GM20000 (cell line): ENCODE measurements around the gene PCNX4.

Source experiments
- DNase-seq: peaks from one replicate; pipeline ENCODE4 v3.0.0; 2012; ENCODE audit warnings: low spot score
- TF ChIP-seq, protein P1 (sequence below): IDR thresholded peaks from 2 replicates; pipeline ENCODE4 v1.5.1; 2012; ENCODE audit warnings: mild to moderate bottlenecking, control low read depth; ENCODE audit errors: extremely low read depth, missing control alignments

The PCNX4 gene

GRCh38 chr14:60215127-60215444, 123.4 kb downstream of the PCNX4 start:
- DNase-seq = no peak
- TF ChIP-seq, protein P1, sequence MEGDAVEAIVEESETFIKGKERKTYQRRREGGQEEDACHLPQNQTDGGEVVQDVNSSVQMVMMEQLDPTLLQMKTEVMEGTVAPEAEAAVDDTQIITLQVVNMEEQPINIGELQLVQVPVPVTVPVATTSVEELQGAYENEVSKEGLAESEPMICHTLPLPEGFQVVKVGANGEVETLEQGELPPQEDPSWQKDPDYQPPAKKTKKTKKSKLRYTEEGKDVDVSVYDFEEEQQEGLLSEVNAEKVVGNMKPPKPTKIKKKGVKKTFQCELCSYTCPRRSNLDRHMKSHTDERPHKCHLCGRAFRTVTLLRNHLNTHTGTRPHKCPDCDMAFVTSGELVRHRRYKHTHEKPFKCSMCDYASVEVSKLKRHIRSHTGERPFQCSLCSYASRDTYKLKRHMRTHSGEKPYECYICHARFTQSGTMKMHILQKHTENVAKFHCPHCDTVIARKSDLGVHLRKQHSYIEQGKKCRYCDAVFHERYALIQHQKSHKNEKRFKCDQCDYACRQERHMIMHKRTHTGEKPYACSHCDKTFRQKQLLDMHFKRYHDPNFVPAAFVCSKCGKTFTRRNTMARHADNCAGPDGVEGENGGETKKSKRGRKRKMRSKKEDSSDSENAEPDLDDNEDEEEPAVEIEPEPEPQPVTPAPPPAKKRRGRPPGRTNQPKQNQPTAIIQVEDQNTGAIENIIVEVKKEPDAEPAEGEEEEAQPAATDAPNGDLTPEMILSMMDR = no peak

DNA sequence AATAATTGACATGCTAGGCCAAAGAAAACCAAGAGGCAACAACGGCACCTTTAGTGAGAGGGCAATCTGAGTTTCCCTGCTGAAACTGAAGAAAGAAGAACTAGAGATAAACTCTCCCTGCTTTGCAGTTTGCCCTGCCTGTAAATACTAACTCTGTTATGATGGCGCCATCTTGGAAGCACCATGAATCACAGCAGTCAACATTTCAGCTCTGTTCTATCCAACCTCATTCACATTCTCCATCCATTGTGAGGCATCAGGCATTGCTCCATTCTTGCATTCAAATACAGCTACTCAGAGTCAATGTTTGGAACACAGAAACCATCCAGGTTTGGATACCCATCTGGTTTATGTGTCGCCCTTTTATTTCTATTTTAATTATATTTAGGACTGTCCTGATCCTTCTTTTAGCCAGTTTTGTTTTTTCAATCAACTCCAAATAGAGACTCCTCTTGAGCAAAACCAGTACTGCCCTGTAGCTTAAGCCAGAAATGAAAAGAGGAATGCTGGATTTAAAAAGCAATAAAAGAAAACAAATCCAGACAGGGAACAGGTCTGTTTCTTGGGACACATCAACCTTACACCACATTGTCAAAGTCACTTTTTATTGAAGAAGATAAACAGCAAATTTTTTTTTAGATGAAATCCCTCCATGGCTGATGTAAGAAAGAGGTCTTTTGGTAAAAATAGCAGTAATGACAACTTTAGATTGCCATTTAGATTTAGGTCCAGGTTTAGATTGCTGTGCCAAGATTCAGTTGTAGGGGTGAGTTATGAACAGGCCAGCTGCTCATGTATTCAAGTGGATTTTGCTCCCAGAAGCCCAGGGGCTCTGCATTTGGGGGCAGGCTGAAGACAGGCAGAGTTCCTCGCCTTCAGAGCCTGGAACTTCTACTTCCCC, 124.0 kb downstream of the PCNX4 start:
- no peak for DNase-seq
- TF ChIP-seq, protein P1 = no peak

DNA sequence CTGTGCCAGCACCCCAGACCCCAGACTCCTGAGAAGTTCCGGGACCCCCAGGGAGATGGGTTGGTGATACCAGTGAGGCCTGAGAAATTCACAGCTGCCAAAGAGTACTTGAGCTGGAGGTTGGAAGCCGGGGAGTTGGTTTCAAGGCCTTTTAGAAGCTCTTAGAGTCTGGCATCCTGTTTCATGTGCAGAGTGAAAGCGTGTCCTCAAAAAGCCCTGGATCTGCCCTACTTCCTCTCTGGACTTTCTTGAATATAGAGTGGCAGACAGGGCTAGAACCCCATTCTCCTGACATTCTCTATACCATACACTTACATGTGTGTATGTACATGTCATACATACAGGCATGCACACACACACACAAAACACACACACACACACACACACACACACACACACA, 126.0 kb downstream of the PCNX4 start:
- TF ChIP-seq, protein P1 = no peak

More for the DNA sequence above, 126.0 kb downstream of the PCNX4 start:
- no peak for DNase-seq
